ENCODE data around the gene DSCAML1. TPM values are rescaled to one million over a fixed set of nuclear protein-coding genes. Genes with fewer than 3 reads are reported as not detected.

The DSCAML1 gene
- polyA plus RNA-seq, 3 donors = 0.13 to 0.46 (median 0.34) TPM

DNA sequence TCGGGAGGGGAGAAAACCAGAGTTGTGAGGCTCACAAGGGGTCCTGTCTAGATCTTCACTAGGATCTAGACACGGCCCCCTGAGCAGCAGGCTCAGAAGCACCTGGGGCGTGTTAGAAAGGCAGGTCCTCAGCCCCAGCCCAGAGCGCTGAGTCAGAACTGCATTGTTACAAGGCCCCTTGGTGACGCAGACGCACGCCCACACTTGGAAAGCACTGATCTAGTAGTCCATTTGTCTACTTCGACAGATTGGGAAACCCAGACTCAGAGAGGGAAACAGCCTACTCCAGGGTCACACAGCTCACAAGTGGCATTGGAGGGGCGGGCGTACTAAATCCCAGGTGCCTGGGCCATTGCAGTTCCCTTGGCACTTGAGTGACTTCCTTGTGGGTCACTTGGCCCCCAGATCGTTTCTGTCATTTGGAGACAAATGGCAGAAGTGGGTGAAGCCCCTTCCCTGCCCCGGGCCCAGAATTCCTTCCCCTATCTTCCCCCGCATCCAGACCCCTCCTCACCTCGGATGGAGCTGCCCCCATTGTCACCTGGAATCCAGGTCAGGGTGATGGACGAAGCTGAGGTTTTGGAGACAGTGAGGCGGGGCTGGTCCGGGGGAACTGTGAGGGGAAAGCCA lies 358.5 kb downstream of the DSCAML1 start:
- H3K27ac ChIP-seq (ENCODE audit: low read depth, low read length) = no peak overlapping the region
- WGBS, 3 donors = 83 to 88% (median 87%) methylated on average over 17 of the region's 17 CpGs

DNA sequence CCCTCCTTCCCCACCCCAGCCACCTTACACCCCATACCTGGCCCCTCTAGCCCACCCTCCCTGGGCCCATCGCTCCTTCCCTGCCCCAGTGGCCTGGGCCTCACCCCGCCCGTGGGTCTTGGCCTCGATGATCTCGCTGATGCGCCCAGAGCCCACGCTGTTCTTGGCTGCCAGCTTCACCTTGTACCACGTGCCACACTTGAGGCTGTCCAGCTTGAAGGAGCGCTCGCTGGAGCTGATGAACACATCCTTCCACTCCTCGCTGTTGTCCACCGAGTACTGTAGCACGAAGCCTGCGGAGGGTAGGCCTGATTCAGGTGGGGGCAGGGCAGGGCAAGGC lies 359.3 kb downstream of the DSCAML1 start:
- H3K27ac ChIP-seq (ENCODE audit: low read depth, low read length) = no peak overlapping the region
- 87 to 91% (median 91%) methylated on average over 13 to 14 of the region's 14 CpGs for WGBS, 3 donors

DNA sequence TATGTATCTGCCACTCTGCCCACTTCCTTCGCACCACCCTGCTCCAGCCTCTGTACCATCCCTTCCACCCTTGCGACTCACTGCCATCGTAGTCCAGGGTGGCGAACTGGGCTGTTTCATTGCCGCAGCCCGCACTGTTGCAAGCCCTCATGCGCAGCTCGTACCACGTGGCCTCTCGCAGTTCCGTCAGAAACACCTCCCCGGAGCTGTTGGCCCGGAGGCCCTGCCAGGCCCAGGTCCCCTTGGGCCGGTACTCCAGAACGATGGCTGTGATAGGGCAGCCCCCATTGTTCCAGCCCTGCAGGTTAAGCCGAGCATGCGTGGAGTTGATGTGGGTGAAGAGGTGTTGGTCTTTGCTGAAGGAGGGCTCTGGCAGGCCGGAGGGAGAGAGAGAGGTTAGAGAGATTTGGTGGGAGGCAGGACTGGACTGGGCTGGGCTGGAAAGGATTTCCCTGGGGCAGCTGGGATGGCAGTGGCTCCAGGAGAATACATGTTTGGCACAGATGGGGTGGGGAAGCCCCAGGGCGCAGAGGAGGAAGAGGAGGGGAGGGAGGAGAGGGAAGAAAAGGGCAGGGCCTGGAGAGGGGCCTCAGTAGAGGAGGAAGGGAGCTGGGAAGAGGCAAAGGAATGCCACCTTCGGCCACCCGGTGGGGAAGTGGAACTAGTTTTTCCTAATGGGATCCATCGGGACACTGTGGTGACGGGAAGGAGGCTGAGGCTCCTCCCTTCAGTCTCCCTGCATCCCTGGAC lies 359.8 kb downstream of the DSCAML1 start:
- no peak overlapping the region for H3K27ac ChIP-seq (ENCODE audit: low read depth, low read length)
- 89 to 92% (median 92%) methylated on average over 19 to 23 of the region's 23 CpGs for WGBS, 3 donors

DNA sequence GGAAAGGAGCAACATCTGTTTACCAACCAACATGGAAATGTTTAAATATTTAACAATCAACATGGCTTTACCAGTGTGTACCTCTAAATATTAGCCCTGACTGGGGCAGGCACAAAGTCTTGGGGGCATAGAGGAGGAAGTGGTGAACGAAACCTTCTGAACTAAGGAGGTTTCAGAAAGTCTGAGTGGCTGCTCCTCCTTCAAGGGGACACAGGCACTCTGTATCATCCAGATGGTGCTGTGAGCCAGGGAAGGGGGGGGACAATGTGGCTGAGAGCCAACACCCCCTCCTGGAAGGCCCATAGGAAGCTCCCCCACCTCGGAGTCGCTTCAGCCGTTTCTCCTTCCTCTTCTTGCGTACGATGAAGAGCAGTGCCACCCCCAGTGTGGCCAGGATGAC lies 361.7 kb downstream of the DSCAML1 start:
- WGBS, 3 donors = 40 to 67% (median 47%) methylated on average over 4 to 6 of the region's 6 CpGs
- H3K27ac ChIP-seq (ENCODE audit: low read depth, low read length) = no peak overlapping the region

DNA sequence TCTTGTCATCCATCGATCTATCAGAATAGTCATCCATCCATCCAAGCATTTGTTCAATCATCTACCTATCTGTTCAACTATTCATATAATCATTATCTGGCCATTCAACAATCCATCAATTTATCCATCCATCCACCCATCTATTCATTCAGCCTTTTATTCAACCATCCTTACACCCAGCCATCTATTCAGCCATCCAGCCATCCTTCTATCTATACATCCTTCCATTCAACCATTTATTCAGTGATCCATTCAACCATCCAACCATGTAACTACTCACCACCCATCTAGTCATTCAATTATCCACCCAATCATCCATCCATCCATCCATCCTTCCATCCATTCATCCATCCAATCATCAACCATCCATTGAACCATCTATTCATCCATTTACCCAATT lies 362.5 kb downstream of the DSCAML1 start:
- WGBS, 3 donors = 88 to 100% (median 95%) methylated on average over 1 of the region's 1 CpG
- H3K27ac ChIP-seq (ENCODE audit: low read depth, low read length) = no peak overlapping the region

DNA sequence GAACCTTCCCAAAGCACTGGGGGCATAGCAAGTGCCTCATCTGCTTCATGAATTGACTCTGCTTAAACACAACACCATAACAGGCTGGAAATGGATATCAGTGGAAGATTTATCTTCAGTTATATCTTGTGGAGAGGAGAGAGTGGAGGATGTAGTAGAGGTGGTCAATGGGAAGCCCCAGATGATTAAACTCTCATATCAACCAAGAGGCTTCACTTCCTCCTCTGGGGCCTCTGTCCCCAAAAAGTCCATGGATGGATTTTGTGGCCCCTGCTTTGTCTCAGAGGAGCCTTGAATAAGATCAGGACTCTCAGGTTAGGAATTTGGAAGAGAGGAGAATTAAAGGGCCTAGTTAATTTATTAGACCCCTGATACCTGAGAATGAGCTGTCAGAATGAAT lies 363.3 kb downstream of the DSCAML1 start:
- no peak overlapping the region for H3K27ac ChIP-seq (ENCODE audit: low read depth, low read length)

DNA sequence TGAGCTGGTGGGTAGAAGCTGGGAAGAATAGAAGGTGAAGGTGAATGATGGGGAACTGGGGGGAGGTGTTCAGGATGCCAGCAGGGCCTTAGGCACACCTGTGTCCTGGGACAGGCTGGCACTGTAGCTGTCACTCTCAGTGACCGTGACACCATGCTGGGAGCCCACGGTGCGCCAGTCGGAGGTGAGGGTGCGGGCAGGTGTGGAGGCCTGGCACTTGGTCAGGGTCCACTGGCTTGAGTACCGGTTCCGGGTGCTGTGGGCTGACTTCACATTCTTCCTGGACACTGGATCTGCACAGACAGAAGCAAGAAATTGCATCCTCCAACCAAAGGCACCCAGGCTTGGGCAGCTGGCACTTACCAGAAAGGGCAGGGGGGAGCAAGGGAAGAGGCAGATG lies 365.6 kb downstream of the DSCAML1 start:
- H3K27ac ChIP-seq (ENCODE audit: low read depth, low read length) = no peak overlapping the region
- WGBS, 3 donors = 93 to 96% (median 96%) methylated on average over 7 of the region's 7 CpGs

DNA sequence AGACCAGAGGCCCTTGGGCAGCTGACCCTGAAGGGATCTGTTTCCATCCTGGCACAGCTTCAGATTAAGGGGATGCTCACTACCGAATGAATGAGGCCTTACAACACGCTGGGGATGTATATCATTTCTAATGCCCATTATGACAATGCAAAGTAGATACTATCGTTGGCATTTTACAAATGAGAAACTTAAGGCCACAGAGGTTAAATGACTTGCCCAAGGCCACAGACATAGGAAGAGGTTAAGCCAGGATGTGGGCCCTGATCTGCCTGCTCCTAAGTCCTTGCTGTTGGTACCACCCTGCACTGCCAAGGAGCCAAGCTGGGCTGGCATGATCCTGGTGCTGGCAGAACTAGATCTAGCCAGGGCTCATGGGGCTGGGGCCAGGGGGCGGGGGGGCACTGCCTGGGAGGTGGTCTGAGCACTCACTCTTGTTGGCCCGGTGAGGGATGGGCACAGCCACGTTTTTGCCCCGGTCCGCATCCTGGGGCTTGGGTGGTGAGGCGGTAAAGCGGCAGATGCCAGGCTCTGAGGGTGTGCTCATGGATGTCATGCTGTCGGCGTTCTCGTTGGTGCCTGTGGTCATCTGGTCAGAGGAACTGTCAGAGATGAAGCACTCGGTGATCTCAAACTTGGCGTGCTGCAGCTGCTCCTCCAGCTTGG lies 366.6 kb downstream of the DSCAML1 start:
- 91 to 93% (median 91%) methylated on average over 15 of the region's 15 CpGs for WGBS, 3 donors
- H3K27ac ChIP-seq (ENCODE audit: low read depth, low read length) = no peak overlapping the region

DNA sequence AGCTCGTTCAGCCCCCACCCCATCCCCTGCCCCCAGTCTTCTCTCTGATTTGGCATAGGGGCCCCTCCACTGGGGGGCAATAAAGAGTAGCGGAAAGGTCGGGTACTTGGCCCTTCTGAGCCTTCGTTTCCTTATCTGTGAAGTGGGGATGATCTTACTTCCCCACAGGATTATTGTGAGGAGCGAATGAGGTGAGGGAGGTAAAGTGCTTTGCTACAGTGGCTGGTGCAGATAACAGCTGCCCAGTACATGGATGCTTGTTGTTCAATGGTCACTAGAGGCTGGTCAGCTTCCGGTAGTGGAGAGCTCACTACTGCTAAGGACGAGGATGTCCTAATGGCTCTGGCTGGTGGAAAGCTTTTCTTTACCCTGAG lies 368.2 kb downstream of the DSCAML1 start:
- WGBS, 3 donors = 83 to 86% (median 86%) methylated on average over 7 of the region's 7 CpGs
- H3K27ac ChIP-seq (ENCODE audit: low read depth, low read length) = no peak overlapping the region

DNA sequence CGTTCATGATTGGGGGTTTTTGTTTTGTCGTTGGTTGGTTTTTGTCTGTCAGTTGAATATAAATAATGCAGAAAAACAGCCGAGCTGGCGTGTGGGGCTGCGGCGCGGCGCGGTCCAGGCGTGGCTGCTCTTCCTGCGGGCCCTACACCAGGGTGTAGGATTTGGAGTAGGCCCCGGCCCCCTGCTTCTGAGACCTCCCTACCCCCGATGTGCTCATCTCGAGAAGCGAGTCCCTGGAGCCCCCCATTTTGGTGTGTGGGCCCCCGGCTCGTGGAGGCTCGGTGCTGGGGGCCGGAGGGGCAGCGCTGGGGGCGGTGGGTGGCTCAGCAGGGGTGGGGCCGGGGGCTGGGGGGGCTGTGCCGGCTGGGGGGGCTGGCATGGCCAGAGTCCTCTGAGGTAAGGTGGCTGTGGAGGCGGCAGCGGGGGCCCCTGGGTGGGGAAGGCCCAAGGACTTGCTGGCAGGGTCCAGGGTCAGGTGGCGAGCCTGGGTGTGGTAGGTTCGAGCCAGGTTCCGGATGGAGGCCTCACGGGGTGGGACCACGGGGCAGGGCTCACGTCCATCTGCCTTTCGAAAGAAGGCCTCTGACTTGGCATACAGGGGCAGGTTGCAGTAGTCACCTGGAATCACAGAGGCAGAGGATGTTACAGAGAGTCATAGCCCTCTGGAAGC lies 368.7 kb downstream of the DSCAML1 start:
- no peak overlapping the region for H3K27ac ChIP-seq (ENCODE audit: low read depth, low read length)
- WGBS, 3 donors = 83 to 88% (median 87%) methylated on average over 26 to 32 of the region's 32 CpGs

DNA sequence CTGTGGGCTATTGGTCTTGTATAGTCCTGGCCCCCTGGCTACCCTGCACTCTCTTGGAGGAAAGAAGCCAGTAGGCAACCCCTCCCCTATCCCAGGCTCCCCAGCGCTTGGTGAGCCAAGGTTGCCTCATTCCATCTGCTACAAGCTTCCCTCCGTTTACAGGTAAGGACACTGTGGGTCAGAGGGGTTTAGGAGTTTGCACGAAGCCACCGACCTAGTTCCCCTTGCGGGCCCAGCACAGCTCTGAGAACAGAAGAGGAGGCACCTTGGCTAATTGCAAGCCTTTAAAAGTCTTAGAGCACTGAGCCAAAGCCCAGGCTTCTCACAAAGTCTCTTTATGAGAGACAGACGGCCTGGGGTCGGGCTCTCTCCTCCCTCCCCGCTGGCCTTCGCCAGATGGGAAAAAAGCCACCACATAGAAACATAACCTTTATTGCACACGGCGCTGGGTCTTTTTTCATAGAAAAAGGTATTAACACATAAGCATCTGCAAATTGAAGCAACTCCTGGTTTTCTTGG lies 369.6 kb downstream of the DSCAML1 start:
- 84 to 87% (median 86%) methylated on average over 11 of the region's 11 CpGs for WGBS, 3 donors
- H3K27ac ChIP-seq (ENCODE audit: low read depth, low read length) = no peak overlapping the region

DNA sequence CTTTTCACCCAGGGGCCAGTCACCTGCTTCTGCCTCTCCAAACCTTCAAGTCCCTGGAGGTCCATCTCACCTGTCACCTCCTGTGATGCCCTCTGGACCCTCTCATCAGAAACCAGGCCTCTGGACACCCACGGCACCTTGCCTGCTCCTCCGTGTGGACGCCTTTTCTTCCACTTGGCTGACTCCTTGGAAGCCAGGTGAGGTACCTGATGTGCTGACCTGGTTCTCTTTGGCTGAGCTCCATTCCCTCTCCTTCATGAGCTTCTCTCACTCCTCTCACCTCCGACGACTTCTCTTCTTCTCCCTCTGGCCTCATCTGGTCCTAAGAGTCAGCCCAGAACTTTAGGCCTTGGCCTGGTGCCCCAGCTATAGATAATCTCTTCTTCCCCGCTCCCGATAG lies 370.1 kb downstream of the DSCAML1 start:
- WGBS, 3 donors = 77 to 85% (median 84%) methylated on average over 7 of the region's 7 CpGs
- no peak overlapping the region for H3K27ac ChIP-seq (ENCODE audit: low read depth, low read length)

DNA sequence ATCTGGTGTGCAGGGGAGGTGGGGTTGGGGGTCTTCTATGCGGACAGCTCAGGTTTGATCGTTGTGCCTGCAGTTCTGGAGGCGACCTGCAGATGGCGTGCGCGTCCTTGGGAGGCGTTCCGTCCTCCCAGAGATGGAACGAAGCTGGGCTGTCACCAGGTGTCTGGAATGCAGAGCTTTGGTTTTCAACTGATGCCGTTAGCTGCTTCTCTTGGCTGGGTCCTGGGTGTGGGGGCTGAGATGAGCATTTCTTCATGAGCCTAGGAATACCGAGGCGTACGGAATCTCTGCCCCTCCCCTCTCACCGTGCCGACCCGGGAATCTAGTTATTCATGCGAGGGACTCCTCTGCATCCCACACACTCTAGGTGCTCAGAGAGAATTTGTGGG lies 370.7 kb downstream of the DSCAML1 start:
- no peak overlapping the region for H3K27ac ChIP-seq (ENCODE audit: low read depth, low read length)
- 7 to 10% (median 9%) methylated on average over 17 of the region's 17 CpGs for WGBS, 3 donors

DNA sequence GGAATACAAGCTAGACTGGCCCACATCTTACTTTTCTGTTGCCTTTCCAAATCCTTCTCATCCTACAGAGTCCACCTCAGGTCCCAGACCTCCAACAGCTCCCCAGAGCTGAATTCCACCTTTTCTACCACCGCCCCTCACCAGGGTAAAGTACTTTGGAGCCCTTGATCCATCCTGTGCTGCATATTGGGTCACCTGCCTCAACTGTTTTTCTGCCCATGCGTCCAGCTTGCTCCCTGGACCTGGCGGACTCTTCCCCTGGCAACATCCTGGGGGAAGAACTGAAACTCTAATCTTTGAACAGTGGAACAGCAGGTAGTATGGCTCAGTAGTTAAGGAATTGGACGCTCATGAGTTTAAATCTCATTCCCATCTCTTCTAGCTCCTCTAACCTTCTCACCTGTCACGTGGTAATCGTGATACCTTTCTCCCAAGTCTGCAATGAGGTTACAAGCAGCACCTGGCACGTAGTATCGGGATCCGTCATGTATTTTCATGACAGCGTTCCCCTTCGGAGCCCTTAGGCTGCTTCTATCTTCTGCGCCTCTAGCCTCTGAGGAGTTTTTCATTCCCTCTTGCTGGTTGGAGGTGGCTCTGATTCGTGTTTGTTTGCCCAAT lies 371.2 kb downstream of the DSCAML1 start:
- WGBS, 3 donors = 47 to 55% (median 54%) methylated on average over 13 of the region's 13 CpGs
- H3K27ac ChIP-seq (ENCODE audit: low read depth, low read length) = no peak overlapping the region

DNA sequence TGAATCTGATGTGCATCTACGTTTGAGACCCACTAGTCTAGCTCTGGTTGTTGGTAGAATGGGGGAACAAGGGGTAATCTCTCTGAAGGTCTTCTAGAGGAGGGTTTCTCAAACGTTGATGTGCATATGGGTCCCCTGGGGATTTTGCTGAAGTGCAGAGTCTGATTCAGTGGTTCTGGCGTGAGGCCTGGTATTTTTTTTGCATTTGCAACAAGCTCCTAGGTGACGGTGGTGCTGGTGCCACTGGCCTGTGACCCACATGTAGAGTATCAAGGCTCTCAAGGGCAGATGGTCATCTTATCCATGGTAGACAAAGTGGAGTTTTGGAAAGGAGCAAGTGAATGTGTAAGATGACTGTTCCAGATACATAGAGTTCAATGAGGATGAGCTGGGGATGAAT lies 372.2 kb downstream of the DSCAML1 start:
- WGBS, 3 donors = 64 to 74% (median 70%) methylated on average over 4 of the region's 4 CpGs
- no peak overlapping the region for H3K27ac ChIP-seq (ENCODE audit: low read depth, low read length)

DNA sequence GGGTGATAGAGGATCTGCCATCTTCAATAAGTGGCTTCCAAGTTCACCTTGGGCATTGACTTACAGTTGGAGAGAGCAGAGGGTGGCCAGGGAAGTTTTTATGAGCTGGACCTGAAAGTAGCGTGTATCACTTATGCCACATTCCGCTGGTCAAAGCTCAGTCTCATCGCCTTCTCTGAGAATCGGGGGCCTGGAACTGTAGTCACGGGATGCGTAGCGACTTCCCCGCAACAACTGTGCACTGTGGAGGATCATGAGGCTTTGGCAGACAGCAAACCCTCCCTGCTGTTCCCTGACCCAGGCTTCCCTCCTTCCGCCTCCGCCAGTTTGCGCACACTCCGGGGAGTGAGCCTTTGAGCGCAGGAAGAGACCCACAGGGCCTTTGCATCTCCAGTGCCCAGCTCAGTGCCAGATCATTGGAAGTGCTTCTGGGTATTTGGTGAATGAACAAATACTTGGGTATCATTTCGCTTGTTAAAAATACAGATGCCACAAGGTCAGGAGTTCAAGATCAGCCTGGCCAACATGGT lies 373.9 kb downstream of the DSCAML1 start:
- 86 to 89% (median 87%) methylated on average over 14 of the region's 14 CpGs for WGBS, 3 donors
- H3K27ac ChIP-seq (ENCODE audit: low read depth, low read length) = no peak overlapping the region

DNA sequence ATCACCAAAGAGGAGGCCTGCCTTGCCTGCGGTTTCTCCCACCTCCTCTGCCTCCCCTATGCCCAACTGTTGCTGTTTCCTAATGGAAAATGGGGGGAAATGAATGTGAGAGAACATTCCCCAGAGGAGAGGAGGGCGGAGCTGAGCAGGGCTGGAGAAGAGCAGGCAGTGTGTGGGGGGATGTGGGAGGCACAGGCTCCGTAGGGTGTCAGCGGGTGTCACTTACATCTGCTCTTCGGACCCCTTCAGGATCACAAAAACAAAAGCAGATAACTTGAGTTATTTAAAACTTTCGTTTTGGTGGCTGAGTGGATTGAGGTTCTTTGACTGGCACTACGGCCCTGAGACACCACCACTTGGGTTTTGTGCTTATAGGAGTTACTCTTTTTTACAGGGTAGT lies 375.5 kb downstream of the DSCAML1 start:
- H3K27ac ChIP-seq (ENCODE audit: low read depth, low read length) = no peak overlapping the region
- 77 to 88% (median 79%) methylated on average over 7 of the region's 7 CpGs for WGBS, 3 donors

DNA sequence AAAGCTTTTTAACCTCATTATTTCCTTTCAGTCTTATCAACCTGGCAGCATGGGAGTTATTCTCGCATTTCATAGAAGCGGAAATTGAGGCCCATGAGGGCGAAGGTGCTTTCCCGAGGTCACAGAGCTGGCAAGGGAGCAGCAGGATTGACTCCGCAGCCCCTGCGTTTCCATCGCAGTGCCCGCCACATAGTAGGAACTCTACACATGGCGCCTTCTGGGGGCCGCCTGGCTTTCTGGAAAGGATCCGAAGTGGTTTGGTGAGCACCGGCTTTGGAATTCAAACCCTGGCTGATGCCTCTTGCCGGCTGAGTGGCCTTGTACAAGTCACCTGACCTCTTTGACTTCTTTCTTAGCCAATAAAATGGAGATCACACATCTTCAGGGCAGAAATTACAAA lies 376.0 kb downstream of the DSCAML1 start:
- WGBS, 3 donors = 80 to 85% (median 83%) methylated on average over 13 of the region's 13 CpGs
- H3K27ac ChIP-seq (ENCODE audit: low read depth, low read length) = no peak overlapping the region

DNA sequence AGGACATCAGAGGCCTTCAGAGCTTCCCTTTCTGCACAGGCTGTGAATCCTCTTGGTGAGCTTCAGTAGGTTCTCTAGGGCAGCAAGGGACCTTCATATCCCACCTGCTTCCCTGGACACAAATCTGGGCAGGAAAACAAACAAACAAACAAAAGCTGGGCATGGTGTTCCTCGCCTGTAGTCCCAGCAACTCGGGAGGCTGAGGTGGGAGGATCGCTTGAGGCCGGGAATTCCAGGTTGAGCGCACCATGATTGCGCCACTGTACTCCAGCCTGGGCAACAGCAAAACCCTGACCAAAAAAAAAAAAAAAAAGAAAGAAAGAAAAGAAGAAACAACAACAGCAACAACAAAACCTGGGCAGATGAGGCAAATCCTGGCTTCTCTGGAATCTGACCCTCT lies 376.4 kb downstream of the DSCAML1 start:
- no peak overlapping the region for H3K27ac ChIP-seq (ENCODE audit: low read depth, low read length)
- WGBS, 3 donors = 92 to 96% (median 94%) methylated on average over 6 of the region's 6 CpGs

Data from adipose tissue (tissue), 3 donors.